Mucosa of descending colon (tissue), 3 donors: Measurements from ENCODE around the gene RSPH10B2. TPM values are rescaled to one million over a fixed set of nuclear protein-coding genes. Genes with fewer than 3 reads are reported as not detected.
A peak's percentile ranks its signal among the peaks of the same experiment; 100 is the strongest.
"Not testable (repeated sequence)": the region's sequence is repeated elsewhere in the genome, so short reads cannot be mapped to it uniquely, and the experiment has no call there.

Source experiments
- ATAC-seq: fragments of 200-7000 bp; cut with Tn5 transposase; one replicate; pipeline ENCODE4 v1.9.1; 2020; ENCODE audit warnings: mild to moderate bottlenecking, moderate library complexity
- DNase-seq, 3 donors: peaks; one replicate each; pipeline ENCODE4 v3.0.0-alpha.2; 2020
- H3K36me3 ChIP-seq: fragments of 200-600 bp; one replicate; pipeline ENCODE4 v1.8.0; 2021; ENCODE audit warnings: low read depth, mild to moderate bottlenecking
- H3K4me1 ChIP-seq: fragments of 200-600 bp; one replicate; pipeline ENCODE4 v1.8.0; 2021; ENCODE audit warnings: low read depth, mild to moderate bottlenecking
- H3K4me3 ChIP-seq: fragments of 200-600 bp; one replicate; pipeline ENCODE4 v1.8.0; 2021; ENCODE audit warnings: mild to moderate bottlenecking
- H3K9me3 ChIP-seq: fragments of 200-600 bp; one replicate; pipeline ENCODE4 v1.8.0; 2021; ENCODE audit warnings: mild to moderate bottlenecking
- intact Hi-C, 2 donors: fragments of 100-400 bp; cut with DNase I in 1 of 2; cut with micrococcal nuclease in 1 of 2; formaldehyde crosslinking; loops; one replicate each; pipeline versions ENCODE4 v1.11.0 to v1.11.1; 2022; cut with DNase I, micrococcal nuclease
- total RNA-seq, 3 donors: library from RNA; stranded (reverse); fragmentation: NEBNext Ultra II Directional in 2 of 3; extraction: Animal tissue kit (Norgen Biotek cat#: 25700) in 2 of 3; gene quantifications; one replicate each; pipeline versions ENCODE4 v1.2.1 to v1.2.4, GENCODE V29; 2021 to 2023
- donor health status: DM: no; HTN: no; CAD: no; lungs with moderate emphysema.
- donor health status: DM: no; HTN: no; CAD: no.
- donor health status: DM: no; HTN: yes; CAD: no.

The RSPH10B2 gene
- total RNA-seq, 3 donors from 2014 or later = 0.32 TPM; not detected in 2

DNA sequence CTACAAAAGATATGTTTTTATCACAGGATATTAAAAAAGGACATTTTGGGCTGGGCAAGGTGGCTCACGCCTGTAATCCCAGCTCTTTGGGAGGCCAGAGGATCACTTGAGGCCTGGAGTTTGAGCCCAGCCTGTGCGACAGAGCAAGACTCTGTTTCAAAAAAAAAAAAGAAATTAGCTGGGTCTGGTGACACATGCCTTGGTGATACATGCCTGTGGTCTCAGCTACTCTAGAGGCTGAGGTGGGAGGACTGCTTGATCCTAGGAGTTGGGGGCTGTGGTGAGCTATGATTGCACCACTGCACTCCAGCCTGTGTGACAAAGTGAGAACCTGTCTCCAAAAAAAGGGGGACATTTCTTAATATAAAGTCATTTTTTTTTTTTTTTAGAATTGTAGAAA lies 46.4 kb downstream of the RSPH10B2 start:
- H3K4me1 ChIP-seq, H3K9me3 ChIP-seq, H3K36me3 ChIP-seq, H3K4me3 ChIP-seq, ATAC-seq, intact Hi-C loops, DNase-seq: not testable (repeated sequence)

DNA sequence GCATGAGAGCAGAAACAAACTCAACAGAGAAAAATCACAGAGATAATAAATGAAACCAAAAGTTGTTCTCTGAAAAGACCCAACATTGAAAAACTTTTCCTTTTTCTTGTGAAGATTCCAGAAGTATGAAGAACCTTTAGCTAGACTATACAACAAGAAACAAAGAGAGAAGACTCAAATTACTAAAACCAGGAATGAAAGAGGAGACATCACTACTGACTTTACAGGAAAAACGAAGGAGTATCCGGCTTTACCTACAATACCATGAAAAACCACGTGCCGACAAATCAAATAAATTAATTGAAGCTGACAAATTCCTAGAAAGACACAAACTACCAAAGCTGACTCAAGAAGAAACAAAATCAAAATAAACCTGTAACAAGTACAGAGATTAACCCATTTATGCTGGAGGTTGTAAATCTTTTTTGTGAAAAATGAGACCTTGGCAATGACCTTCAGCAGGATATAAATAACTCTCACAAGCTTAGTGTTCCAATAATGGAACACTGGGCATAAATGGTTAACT lies 53.6 kb downstream of the RSPH10B2 start:
- H3K36me3 ChIP-seq, intact Hi-C loops, DNase-seq, H3K9me3 ChIP-seq, H3K4me1 ChIP-seq, H3K4me3 ChIP-seq, ATAC-seq: not testable (repeated sequence)

DNA sequence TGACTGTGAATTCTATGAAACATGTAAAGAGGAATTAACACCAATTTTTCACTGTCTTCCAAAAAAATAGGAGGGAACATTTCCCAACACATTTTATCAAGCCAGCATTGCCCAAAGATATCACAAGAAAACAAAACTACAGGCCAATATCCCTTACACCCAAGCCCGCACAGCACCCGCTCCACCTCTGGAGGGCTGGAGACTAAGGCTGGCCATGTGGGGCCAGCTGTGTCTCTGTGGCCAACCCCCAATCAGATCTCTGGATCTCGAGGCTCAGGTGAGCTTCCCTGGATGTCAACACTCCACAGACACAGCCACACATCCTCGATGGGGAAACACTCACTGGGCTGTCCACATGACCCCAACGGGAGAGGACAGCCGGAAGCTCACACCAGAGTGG lies 54.1 kb downstream of the RSPH10B2 start:
- intact Hi-C loops, H3K36me3 ChIP-seq, H3K9me3 ChIP-seq, H3K4me1 ChIP-seq, H3K4me3 ChIP-seq, ATAC-seq, DNase-seq: not testable (repeated sequence)

DNA sequence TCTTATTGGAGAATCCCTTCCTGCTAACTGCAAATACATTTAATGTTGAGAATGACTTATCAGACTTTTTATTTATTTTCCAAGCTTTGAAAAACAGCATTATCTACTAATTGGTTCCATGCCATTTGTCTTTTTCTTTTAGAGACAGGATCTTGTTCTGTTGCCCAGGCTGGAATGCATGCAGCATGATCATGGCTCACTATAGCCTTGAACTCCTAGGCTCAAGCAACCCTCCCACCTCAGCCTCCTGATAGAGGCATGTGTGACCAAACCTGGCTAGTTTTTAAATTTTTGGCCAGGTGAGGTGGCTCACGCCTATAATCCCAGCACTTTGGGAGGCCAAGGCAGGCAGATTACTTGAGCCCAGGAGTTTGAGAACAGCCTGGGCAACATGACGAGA lies 59.1 kb downstream of the RSPH10B2 start:
- intact Hi-C loops, H3K36me3 ChIP-seq, H3K4me1 ChIP-seq, H3K4me3 ChIP-seq, H3K9me3 ChIP-seq, ATAC-seq, DNase-seq: not testable (repeated sequence)

GRCh38 chr7:6815470-6815869 lies 61.6 kb downstream of the RSPH10B2 start:
- ATAC-seq, intact Hi-C loops, H3K36me3 ChIP-seq: not testable (repeated sequence)

GRCh38 chr7:6821622-6822021 lies 67.7 kb downstream of the RSPH10B2 start:
- DNase-seq, H3K9me3 ChIP-seq, H3K4me1 ChIP-seq, H3K36me3 ChIP-seq, H3K4me3 ChIP-seq, ATAC-seq, intact Hi-C loops: not testable (repeated sequence)

More at GRCh38 chr7:6815470-6815869, 61.6 kb downstream of the RSPH10B2 start:
- not testable (repeated sequence) for H3K4me3 ChIP-seq, DNase-seq, H3K9me3 ChIP-seq, H3K4me1 ChIP-seq

DNA sequence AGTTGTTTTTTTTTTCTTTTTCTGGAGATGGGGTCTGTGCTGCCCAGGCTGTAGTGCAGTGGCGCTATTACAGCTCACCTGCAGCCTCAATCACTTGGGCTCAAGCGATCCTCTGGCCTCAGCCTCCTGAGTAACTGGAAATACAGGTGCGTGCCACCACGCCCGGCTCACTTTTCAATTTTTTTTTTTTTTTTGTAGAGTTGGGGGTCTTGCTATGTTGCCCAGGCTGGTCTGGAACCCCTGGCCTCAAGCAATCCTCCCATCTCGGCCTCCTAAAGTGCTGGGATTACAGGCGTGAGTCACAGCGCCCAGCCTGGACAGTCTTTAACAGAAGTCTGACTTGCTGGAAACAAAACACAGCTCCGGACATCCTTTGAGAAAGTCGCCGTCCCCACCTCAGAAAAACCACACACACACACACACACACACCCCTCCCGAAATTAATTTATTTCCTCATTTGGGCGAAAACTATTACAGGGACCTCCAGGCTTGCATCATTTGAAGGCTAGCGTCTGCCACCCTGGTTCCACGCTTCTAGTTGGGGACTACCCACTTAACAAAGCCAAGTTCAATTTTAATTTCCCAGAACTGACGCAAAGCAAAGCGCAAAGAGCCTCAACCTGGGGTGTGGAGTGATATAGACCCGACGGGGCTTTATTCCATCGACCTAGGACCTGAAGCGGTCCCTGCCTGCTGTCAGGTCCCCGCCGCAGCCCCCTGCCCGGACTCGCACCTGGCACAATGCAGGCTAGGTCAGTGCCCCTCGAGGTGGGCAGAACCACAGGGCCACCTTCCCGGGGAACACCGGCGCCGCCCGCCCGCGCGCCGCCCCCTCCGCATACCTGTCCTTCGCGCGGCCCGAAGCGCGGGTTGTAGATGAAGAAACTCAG lies 71.6 kb downstream of the RSPH10B2 start:
- H3K36me3 ChIP-seq, H3K9me3 ChIP-seq, H3K4me3 ChIP-seq, intact Hi-C loops, H3K4me1 ChIP-seq: not testable (repeated sequence)
- peak in 1 of 3 donors; percentile 7 for DNase-seq
- ATAC-seq = peak; percentile 64

GRCh38 chr7:6826151-6826550 lies 72.2 kb downstream of the RSPH10B2 start, which contains the start of gene CCZ1B:
Gene CCZ1B, minus strand, starts transcription at chr7:6826275. Its CDS starts 78 bp downstream, at chr7:6826197.
- ATAC-seq (peak; percentile 99), DNase-seq (peak; percentile 88 to 91 (median 88))
- H3K36me3 ChIP-seq, H3K4me1 ChIP-seq, H3K9me3 ChIP-seq, intact Hi-C loops: not testable (repeated sequence)
- peak within 1 kb of the TSS; percentile 7 for H3K4me3 ChIP-seq

DNA sequence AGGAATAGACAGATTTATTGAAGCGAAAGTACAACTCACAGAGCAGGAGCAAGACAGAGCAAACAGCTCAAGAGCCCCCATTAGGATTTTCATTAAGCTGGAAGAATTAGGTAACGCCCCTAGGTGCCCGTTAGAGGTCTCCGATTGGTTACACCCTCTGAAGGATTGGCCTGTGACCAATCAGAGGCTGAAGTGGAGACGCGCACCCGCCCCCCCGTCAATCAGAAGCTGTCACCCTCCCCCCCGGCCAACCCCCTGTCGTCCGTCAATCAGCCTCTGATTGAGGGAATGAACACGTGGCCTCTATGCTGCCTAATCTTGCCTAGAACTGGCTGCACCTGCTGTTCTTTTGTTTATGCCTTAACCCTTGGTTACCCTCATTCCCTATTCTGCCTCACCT lies 73.3 kb downstream of the RSPH10B2 start:
- H3K4me3 ChIP-seq, H3K4me1 ChIP-seq, DNase-seq, ATAC-seq, H3K36me3 ChIP-seq, H3K9me3 ChIP-seq, intact Hi-C loops: not testable (repeated sequence)

- H3K36me3 ChIP-seq, H3K4me1 ChIP-seq, H3K4me3 ChIP-seq, DNase-seq, H3K9me3 ChIP-seq, ATAC-seq, intact Hi-C loops: not testable (repeated sequence)
Measured at GRCh38 chr7:6829616-6830015, 75.7 kb downstream of the RSPH10B2 start.

DNA sequence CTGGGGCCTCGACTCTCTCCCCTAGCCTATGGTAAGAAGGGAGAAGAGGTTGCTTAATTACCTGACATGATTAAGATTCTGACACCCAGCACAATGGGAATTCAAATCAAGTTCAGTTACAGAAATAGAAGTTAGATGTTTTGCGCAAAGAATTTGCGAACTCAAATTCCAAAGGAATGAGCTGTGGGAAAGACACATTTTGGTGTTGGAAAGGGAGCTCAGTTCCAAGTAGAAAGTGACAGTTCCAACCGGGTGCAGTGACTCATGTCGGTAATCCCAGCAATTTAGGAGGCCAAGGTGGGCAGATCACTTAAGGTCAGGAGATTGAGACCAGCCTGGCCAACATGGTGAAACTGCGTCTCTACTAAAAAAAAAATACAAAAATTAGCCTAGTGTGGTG lies 76.1 kb downstream of the RSPH10B2 start:
- ATAC-seq, DNase-seq, H3K9me3 ChIP-seq, H3K36me3 ChIP-seq, intact Hi-C loops, H3K4me3 ChIP-seq, H3K4me1 ChIP-seq: not testable (repeated sequence)
